ENCODE data around the gene TRIM25.

Gene TRIM25

GRCh38 chr17:56851008-56851407, 62.8 kb downstream of the TRIM25 start:
- DNase-seq, result no peak

DNA sequence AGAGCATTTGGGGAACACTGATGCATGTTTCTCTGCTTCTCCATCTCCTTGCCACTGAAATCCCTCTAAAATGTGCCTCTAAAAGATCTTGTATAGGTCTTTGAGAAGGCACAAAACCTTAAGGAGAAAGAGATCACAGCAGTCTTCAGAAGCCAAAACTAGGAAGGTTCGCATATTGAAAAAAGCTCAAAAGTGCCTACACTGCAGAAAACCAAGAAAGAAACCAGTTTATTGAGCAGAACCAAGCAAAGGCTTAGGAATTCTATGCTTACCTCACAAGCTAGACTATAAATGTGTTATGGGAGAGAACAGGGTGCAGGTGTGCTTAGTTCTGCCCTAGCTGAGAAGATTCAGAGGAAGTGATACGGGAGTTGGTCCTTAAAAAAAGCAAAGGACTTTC, 63.3 kb downstream of the TRIM25 start:
- DNase-seq, result no peak

DNA sequence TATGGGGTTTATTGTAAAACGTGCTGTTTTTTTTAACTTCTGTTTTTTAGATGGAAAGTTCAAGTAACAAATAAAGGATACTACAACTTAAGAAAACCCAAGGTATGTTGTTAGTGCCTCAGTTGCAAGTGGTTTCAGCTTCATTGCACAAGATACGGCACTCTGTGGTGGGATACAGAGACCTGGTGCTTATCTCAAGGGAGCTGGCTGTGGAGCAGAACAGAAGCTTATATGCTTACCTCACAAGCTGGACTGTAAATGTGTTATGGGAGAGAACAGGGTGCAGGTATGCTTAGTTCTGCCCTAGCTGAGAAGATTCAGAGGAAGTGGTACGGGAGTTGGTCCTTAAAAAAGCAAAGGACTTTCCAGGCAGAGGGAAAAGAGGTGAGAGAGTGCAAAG, 64.7 kb downstream of the TRIM25 start:
- no peak for DNase-seq

DNA sequence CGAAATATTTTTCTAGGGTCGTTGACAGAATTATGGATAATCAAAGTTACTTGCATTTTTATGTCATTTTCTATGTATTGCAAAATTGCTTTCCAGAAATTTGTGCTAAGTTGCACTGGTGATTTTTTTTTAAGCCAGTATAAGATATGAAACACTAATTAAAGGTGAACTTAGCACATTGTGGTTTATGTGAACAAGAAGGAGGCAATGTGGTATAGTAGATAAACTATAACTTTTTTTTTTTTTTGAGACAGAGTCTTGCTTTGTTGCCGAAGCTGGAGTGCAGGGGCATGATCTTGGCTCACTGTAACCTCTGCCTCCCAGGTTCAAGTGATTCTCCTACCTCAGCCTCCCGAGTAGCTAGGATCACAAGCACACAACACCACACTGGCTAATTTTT, 66.7 kb downstream of the TRIM25 start:
- no peak for DNase-seq

DNA sequence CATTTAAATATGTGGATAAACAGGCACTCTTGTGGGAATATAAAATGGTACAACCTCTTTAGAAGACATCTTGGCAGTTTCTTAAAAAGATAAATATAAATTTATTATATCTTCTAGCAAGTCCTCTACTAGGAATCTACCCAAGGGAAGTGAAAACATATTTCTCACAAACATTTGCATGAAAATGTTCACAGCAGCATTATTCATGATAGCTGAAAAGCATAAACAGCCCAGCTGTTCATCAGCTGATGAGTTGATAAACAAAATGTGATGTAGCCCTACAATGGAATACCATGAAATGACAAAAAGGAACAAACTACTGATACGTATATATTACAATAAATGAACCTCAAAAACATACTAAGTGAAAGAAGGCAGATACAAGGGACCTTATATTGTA, 67.9 kb downstream of the TRIM25 start:
- DNase-seq, result no peak

DNA sequence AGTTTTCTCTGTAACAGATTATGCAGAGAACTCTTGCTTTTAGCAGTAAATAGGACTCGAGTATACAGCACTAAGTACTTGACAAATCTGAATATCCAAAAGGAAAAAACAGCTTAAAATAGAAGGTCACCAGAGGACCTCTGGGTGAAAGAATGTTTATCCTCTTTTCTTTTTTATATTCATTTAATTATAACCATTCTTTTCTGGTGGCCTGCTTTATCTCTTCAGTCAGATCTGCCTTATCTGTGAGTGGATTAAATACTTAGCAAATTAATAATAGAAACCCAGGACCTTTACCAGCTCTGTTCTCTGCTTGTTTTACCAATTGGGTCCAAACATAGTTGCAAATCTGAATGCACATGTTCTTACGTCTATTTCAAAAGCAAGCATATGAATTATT, 71.3 kb downstream of the TRIM25 start:
- no peak for DNase-seq

- peak in 1 of 2 donors; percentile 5 for DNase-seq
These were observed 75.2 kb downstream of the TRIM25 start for GRCh38 chr17:56838687-56839086.

Data from CD4-positive, alpha-beta T cell treated with Interleukin-4 for 1 hour (primary cell).